Activated effector memory CD4-positive, alpha-beta T cell treated with anti-CD3 and anti-CD28 coated beads, Interleukin-2, amount 50 U/mL, for 16 hours (primary cell): ENCODE measurements around the gene STARD10.

ENCODE experiments used
- DNase-seq: peaks from one replicate; pipeline ENCODE4 v3.0.0-alpha.2; 2020

The STARD10 gene

GRCh38 chr11:72741849-72742512, 51.9 kb downstream of the STARD10 start:
- DNase-seq, result no peak

GRCh38 chr11:72741429-72741833, 52.4 kb downstream of the STARD10 start:
- DNase-seq, result no peak

- no peak for DNase-seq
Measured at GRCh38 chr11:72740562-72741428, 53.1 kb downstream of the STARD10 start.

- DNase-seq, result no peak
Measured at GRCh38 chr11:72740060-72740424, 53.8 kb downstream of the STARD10 start.

DNA sequence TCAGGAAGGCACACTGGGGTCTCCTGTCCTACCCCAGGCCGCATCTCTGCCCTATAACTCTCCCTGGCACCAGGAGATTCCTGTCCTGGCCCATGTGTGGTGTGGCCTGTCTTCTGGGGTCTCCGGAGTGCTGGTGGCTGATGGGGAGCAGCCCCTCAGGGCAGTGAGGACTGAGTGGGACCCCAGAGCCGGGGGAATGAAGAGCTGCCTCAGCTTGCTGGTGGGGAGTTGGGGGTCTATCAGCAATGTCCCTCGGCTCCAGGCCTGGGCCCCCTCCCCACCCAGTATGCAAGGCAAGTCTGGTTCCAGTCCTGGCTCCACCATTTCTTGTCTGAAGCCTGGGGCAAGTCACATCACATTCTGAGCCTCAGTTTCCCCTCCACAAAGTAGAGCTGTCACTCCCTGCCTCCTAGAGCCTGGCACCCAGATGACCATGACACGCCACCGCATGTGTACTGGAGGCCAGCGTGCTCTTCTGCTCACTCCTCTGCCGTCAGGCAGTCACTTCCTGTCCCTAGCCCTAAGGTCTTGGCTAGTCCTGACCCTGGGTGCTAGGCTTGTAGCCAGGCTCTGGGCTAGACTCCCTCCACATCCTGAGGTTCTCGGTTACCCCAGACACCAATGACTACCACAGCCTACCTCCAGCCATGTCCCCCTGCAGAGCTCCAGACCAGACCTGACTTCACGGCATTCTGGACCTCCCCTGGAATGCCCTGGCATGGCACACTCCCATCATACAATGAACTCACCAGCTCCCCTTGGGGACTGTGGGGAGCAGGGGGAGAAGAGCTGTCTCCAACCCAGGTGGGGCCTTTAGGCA, 54.4 kb downstream of the STARD10 start:
- no peak for DNase-seq

GRCh38 chr11:72738199-72739141, 55.4 kb downstream of the STARD10 start:
- no peak for DNase-seq

- no peak for DNase-seq
Measured at GRCh38 chr11:72737336-72737735, 56.5 kb downstream of the STARD10 start.

DNA sequence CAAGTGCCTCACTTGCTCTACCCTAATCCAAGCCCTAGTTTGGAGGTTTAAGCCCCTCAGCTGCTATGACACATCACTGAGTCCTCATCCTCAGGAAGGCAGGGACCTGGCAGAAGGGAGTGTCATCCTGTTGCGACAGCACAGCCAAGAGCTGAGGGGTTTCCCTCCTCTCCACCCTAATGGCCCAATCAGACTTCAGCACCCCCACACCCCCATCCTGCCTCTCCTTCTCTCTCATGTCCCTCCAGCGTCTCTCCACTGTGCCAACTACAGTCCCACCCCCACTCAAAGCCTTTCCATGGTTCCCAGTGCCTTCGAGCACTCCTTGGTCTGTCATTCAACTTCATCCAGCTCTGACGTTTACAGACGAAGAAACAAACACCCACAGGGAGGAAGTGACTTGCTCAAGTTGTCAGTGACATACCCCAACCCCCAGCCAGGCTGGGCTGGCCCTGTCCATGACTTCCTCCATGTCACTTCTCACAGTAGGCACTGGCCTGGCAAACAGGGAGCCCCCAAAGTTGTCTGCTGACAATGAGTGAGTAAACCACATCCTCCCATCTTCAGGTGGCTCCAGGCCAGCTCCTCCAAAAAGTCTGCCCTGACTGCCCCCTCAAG, 57.3 kb downstream of the STARD10 start:
- DNase-seq, result peak; percentile 79

- no peak for DNase-seq
Measured at GRCh38 chr11:72735495-72736027, 58.3 kb downstream of the STARD10 start.

DNA sequence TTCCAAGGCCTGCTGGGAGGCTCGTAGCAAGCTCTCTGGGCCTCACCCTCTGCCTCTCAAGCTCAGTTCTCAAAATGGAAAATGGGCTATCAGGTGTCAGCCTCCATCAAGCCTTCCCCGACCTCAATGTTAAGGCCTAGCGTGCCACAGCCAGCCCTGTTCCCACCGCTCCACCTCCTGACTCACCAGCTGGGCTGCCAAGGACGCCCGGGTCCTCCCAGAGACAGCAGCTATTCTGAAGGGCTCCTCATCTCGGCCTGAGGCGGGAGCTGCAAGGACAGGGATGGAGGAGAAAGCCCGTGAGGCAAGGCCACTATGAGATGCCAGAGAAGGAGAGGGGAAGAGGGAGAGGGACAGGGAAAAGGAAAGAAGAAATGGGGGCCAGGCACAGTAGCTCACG, 61.5 kb downstream of the STARD10 start:
- DNase-seq, result no peak

DNA sequence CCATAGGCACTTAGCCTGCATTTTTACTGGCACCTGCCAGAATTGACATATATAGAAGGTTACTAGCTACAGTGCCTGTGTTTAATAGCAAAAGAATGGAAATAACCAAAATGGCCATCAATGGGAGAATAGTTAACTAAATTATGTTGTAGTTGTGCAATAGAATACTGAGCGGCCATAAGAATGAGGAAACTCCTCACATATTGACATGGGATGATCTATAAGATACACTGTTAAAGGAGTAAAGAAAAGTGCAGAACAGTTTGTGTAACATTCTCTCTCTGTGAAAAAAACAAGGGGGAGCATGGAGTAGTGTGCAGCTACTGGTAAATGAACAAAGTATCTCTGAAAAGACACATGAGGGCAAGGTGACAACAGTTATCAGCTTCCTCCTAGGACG, 63.1 kb downstream of the STARD10 start:
- DNase-seq, result no peak

- no peak for DNase-seq
Measured at GRCh38 chr11:72730243-72730642, 63.6 kb downstream of the STARD10 start.

- DNase-seq, result no peak
Measured at GRCh38 chr11:72727521-72727920, 66.3 kb downstream of the STARD10 start.

DNA sequence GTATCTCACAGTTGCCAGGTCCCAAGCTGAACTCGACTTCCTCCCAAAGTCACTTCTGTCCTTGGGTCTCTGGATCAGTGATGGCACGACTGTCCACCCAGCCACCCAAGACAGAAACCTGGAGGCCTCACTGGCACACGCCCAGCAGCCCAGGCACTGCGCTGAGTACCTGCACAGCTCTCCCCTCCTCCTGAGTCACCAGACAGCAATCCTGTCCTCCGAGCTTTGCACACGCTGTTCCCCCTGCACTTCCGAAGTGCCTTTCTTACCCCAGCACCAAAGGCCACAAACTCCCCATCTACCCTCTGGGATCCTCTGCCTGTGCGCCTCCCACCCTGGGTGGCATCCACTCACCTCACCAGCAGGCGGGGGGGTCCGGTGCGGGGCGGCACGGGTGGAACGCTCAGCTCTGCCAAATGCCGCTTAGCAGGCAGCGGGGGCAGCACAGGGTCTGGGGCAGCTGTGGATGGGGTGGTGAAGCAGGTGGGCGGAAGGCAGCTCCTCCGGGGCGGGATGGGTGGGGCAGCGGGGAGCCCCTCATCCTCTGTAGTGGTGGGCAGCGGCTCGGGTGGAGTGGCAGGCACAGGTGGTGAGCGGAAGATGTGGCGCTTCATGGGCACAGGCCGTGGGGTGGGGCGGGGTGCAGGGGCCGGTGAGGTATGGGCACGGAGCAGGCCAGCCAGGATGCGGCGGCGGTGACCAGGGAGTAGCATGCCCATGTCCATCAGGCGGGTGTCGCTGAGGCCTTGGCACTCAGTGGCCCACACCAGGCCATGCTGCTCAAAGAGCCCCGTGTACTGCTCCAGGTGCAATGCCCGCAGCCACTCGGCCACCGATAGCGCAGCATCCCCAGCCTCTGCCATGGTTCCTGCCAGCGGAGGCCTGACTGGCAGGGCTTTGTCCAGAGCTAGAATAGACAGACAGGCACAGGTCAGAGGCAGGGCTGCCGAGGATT, 67.3 kb downstream of the STARD10 start:
- no peak for DNase-seq

- no peak for DNase-seq
Measured at GRCh38 chr11:72725724-72726028, 68.2 kb downstream of the STARD10 start.

DNA sequence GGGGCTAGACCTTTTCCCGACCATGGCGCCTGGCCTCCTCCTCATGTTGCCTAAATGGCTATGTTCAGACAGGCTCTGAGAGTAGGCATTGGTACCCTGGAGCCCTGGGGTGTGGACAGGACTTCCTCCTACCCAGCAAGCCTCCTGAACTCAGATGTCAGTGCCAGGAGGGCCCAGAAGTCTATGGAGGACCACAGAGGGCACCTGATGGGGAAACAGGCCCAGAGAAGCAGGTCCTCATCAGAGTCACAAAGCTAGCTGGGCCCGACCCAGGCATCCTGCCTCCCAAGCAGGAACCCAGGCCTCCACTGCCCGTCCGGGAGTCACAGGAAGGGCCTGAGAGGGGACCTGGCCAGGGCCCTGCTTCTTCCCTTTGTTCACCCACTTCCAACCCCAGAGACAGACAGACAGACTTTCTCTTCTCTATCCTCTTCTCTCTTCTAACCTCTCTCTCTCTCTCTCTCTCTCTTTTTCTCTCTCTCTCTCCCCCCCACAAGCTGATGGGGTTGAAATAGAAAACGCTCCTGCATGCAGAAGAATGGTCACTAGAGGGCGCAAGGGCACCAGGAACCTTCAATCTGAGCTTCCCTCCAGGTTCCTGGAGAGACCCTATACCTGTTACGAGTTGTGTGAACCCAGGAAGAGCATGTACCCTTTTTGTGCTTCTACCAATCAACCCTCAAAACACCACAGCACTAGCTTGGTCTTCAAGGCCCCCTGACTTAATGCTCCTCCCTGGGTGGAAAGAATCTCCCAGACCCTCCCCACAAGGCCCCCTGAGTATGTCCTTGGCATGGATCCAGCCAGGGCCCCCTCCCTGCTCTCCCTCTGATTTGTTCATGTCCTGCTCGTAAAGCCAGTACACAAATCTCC, 68.8 kb downstream of the STARD10 start:
- peak; percentile 89 for DNase-seq

DNA sequence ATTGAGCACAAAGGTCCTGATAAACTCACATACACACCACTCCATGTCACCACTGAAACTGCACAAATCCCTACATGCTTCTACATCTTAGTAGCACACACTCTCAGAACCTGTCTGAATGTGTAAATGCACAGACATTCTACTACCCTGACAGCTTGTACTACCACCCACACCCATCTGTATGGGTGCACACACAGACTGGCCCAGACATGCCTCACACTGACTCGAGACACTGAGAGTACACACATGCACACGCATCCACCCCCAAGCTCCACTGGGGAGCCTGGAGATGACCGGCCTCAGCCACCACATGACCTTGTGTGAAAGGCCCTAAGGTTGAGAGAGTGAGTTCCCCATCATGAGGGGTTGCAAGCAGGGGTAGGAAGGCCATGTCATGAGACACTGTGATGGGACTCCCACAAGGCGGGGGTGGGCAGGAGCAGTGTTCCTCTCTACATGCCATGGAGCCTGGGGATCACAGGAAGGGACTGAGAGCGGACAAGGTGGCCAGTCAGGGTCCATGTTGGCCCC, 69.8 kb downstream of the STARD10 start:
- no peak for DNase-seq

GRCh38 chr11:72723508-72723907, 70.3 kb downstream of the STARD10 start:
- no peak for DNase-seq

DNA sequence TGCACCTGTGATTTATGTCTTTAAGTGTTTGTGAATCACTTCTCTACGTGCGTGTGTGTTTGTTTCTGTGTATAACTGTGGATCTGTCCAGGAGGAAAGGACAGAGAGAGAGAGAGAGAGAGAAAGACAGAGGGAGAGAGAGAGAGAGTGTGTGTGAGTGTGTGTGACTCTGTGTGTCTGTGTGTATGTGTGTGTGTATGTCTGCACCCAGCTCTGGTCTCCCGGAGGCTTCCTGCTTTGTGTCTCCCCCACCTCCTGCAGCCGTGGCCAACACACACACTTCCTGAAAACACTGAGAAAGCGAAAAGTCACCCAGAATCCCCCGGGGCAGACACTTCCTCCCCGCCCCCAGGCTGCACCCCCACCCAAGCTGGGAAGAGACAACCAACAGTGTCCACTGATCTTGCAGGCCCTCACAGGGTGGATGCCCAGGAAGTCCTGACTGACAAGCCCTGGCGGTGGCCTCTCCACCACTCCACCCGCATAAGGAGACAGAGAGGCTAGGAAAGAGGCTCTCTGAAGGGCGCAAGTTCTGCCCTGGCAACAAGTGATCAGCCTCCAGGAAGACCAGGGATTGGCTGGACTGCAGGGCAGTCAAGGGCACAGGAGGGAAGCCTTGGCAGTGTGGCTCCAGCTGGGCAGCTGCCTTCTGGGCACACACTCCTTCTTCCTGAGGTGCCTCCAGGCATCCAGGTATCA, 71.6 kb downstream of the STARD10 start:
- DNase-seq, result peak; percentile 92
